SK-N-MC (cell line): Measurements from ENCODE around the gene ABHD12.

Experiments
- EZH2 ChIP-seq: fragments of 200-600 bp; sonication (generic); IDR thresholded peaks from one replicate; pipeline ENCODE4 v1.6.1; 2017; ENCODE audit warnings: antibody characterized with exemption
- POLR2AphosphoS5 ChIP-seq: IDR thresholded peaks from 2 replicates; pipeline ENCODE4 v1.6.1; 2012; ENCODE audit warnings: mild to moderate bottlenecking, low read depth, low read length, borderline replicate concordance

DNA sequence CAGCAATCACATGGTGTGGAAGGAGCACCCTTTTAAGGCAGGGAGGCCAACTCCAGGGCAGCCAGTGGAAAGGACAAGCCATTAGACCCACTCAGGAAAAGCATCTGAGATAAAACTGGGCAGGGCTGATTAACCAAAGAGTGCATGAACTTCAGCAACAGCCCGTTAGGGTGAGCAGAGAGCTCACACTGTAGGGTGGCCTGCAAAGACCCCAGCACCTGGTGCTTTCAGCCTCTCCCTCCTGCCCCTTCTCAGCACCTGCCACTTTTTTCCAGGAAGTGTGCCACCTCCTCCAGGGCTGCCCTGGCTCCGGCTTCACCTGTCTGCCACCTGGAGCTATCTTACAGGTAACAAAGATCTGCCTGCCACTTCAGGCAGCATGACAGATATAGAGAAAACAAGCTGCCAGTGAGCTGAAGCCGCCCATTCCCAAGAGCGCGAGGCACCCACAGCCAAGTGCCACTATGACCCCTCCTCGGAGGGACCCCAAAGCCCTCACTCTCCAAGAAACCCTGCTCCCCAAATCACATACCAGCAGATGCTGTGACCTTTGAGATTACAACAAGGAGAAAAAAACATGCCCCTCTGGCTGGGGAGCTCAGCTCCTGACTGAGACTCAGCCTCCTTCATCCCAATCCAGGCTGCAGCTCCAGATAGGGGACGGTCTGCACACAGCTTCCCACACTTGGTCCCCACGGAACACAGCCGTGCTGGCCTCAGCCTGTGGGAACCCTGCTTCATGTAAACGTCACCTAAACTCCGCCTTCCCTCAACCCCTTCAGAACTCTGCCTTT, 71.2 kb downstream of the ABHD12 start:
- TF ChIP-seq EZH2: no peak
- no peak for TF ChIP-seq POLR2AphosphoS5
